Measurements from ENCODE around the gene SEZ6L.

SEZ6L gene

DNA sequence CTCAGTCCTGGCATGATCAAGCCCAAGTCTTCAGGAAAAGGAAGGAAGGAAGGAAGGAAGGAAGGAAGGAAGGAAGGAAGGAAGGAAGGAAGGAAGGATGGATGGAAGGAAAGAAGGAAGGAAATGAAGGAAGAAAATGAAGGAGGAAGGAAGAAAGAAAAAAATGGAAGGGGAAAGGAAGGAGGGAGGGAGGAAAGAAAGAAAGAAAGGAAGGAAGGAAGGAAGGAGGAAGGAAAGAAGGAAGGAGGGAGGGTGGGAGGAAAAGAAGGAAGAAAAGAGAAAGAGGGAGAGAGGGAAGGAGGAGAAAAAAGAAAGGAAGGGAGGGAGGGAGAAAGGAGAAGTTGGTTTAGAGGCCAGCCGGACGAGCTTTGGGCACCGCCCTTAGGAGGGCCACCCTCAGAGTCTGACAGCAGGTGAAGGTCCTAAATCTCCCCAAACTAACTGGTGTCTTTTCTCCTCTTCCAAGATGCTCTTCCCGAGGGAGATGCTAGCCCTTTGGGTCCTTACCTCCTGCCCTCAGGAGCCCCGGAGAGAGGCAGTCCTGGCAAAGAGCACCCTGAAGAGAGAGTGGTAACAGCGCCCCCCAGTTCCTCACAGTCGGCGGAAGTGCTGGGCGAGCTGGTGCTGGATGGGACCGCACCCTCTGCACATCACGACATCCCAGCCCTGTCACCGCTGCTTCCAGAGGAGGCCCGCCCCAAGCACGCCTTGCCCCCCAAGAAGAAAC is 122.8 kb downstream of the SEZ6L start:
- in situ Hi-C loops (cut with HindIII; ENCODE audit: low sequenced_read_pairs), result no loop called here

DNA sequence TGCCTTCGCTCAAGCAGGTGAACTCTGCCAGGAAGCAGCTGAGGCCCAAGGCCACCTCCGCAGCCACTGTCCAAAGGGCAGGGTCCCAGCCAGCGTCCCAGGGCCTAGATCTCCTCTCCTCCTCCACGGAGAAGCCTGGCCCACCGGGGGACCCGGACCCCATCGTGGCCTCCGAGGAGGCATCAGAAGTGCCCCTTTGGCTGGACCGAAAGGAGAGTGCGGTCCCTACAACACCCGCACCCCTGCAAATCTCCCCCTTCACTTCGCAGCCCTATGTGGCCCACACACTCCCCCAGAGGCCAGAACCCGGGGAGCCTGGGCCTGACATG is 123.4 kb downstream of the SEZ6L start:
- in situ Hi-C loops (cut with HindIII; ENCODE audit: low sequenced_read_pairs), result no loop called here

DNA sequence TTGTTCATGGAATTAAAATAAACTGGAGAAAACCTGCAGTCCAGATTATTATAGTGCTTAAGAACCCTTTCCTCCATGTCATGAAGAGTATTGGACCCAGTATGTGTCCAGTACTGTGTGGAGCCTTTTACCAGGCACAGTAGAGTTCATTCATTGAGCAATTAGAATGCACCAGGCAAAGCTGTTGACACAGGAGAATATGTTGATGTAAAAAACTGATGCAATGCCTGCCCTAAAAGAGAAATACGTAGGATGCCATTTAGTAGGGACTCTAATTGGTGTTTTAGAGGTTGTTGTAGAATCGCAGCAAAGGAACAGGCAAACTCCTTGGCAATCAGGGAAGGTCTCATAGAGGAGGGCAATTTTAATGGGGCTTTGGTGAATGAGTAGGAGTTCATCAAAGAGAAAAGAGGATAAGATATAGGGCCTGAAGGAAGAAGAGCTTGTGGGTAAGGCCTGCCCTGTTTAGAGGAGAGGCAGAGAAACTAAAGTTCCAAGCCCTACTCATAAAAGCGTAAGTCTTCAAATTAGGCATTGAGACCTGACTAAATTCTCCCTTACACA is 126.4 kb downstream of the SEZ6L start:
- in situ Hi-C loops (cut with HindIII; ENCODE audit: low sequenced_read_pairs), result no loop called here

DNA sequence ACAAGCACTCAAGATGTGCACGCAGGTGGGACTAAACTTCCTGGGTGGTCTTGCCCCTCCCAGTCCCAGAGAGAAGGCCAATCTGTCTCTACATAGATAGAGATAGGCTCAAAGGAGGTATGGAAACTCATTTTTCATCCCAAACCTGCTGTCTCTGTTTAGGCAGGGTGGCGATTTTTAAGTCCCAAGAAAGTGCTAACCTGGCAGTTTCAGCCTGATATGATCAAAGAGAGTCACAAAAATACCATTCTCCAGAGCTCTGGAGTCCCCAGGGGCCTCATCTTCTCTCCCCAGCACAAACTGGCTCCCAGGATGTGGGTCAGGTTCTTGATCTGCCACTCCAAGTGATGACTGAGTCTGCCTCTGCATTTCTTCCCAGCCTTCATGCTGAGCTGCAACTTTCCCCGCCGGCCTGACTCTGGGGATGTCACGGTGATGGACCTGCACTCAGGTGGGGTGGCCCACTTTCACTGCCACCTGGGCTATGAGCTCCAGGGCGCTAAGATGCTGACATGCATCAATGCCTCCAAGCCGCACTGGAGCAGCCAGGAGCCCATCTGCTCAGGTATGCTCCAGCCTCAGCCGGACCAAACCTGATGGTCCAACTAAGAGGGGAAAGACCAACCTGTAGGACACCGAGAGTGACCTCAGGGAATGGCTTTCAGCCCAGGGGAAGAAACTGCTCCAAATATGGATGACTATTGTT is 129.5 kb downstream of the SEZ6L start:
- in situ Hi-C loops (cut with HindIII; ENCODE audit: low sequenced_read_pairs), result no loop called here

DNA sequence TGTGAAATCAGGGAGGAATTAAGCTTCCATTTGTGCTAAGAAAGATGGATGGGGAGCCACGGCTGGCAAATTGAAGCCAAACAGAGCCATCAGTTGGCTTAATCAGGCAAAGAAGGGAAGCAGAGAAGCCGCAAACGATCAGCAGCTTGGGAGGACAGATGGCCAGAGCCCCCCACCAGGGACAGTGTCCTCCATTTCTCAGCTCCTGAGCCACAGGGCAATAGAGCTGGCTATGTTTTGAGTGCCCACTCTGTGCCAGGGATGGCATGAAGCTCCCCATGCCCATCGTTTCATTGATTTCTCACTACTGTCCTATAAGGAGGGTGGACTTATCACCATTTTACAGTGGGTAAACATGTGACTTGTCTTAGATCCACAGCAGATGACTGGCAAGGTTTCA is 133.5 kb downstream of the SEZ6L start:
- in situ Hi-C loops (cut with HindIII; ENCODE audit: low sequenced_read_pairs), result no loop called here

DNA sequence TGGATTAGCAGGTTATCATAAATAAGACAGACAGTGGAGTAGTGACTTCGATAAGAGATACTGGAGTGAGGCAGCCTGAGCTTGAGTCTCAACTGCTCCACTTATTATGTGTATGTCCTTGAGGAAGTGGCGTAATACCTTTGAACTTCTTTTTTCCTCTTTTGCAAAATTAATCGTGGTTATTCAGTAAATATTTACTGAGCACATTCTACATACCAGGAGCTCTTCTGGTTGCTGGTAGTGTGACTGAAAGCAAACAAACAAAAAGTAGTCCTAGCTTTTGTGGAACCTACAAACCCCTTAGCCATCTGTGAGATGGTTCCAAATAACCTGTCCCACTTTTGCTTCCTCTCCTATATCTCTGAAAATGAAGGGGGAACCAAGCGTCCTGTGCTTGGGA is 134.2 kb downstream of the SEZ6L start:
- in situ Hi-C loops (cut with HindIII; ENCODE audit: low sequenced_read_pairs), result no loop called here

GRCh38 chr22:26304730-26305129 is 135.5 kb downstream of the SEZ6L start:
- in situ Hi-C loops (cut with HindIII; ENCODE audit: low sequenced_read_pairs), result loop anchor here (5.0 kb wide), 1 partner anchor 32 kb away; no protein-coding TSS in a partner anchor

GRCh38 chr22:26308467-26308866 is 139.2 kb downstream of the SEZ6L start:
- in situ Hi-C loops (cut with HindIII; ENCODE audit: low sequenced_read_pairs), result loop anchor here (5.0 kb wide), 1 partner anchor 36 kb away; no protein-coding TSS in a partner anchor

- in situ Hi-C loops (cut with HindIII; ENCODE audit: low sequenced_read_pairs), result no loop called here
Measured at GRCh38 chr22:26310616-26311015, 141.4 kb downstream of the SEZ6L start.

GRCh38 chr22:26313291-26313690 is 144.0 kb downstream of the SEZ6L start:
- in situ Hi-C loops (cut with HindIII; ENCODE audit: low sequenced_read_pairs), result no loop called here

GRCh38 chr22:26314171-26314570 is 144.9 kb downstream of the SEZ6L start:
- in situ Hi-C loops (cut with HindIII; ENCODE audit: low sequenced_read_pairs), result no loop called here

- in situ Hi-C loops (cut with HindIII; ENCODE audit: low sequenced_read_pairs), result no loop called here
Measured at GRCh38 chr22:26314656-26315055, 145.4 kb downstream of the SEZ6L start.

DNA sequence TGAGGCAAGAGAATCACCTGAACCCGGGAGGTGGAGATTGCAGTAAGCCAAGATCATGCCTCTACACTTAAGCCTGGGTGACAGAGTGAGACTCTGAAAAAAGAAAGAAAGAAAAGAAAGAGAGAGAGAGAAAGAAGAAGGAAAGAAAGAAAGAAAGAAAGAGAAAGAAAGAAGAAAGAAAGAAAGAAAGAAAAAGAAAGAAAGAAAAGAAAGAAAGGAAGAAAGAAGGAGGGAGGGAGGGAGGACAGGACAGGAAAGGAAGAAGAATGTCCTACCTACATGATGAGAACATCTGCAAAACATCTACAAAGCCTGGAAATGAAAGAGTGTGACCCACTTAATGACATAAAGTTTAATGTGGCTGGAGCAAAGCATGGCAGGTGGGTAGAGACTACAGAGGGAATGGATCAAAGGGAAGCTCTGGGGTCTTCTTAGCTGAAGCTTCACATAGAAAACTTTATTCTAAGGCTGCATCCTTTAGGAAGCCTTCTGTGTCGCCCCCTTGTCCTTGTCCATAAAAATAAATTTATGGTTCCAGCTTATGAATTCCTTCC is 147.5 kb downstream of the SEZ6L start:
- in situ Hi-C loops (cut with HindIII; ENCODE audit: low sequenced_read_pairs), result no loop called here

- in situ Hi-C loops (cut with HindIII; ENCODE audit: low sequenced_read_pairs), result no loop called here
Measured at GRCh38 chr22:26318975-26319374, 149.7 kb downstream of the SEZ6L start.

- in situ Hi-C loops (cut with HindIII; ENCODE audit: low sequenced_read_pairs), result no loop called here
Measured at GRCh38 chr22:26320447-26320846, 151.2 kb downstream of the SEZ6L start.

GRCh38 chr22:26321469-26321913 is 152.2 kb downstream of the SEZ6L start:
- in situ Hi-C loops (cut with HindIII; ENCODE audit: low sequenced_read_pairs), result no loop called here

- in situ Hi-C loops (cut with HindIII; ENCODE audit: low sequenced_read_pairs), result no loop called here
Measured at GRCh38 chr22:26322179-26322905, 153.1 kb downstream of the SEZ6L start.

DNA sequence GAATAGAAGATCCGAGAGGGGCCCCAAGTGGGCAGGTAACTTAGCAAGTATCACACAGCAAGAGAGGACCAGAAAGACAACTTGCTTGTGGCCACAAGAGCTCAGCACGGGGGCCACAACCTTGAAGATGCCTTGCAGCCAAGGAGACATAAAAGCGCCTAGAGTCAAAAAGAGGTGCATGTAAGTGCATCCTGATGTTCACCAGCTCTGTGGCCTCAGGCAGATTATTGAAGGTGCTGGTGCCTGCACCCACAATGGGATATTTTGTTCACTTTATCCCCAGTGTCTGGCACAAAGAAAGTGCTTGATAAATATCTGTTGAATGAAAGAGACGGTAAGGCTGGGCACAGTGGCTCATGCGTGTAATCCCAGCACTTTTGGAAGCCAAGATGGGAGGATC is 153.8 kb downstream of the SEZ6L start:
- in situ Hi-C loops (cut with HindIII; ENCODE audit: low sequenced_read_pairs), result no loop called here

DNA sequence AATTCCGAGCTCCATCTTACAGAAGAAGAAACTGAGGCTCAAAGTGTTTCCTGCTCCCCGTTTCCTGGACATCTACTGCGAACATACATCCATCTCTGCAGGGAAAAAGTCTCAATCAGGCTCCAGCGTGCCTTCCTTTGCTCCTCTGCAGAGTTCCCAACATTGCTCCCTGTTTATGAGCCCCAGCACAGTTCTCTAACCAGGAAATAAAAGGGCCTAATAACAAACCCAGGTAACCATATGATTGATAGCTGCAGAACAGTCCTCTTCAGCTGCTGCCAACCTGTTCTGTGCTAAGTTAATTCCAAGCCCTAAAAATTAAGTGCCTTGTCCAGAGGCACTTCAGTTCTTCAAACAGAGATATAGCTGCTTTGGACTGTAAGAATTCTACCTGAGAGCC is 154.9 kb downstream of the SEZ6L start:
- in situ Hi-C loops (cut with HindIII; ENCODE audit: low sequenced_read_pairs), result no loop called here

- in situ Hi-C loops (cut with HindIII; ENCODE audit: low sequenced_read_pairs), result no loop called here
Measured at GRCh38 chr22:26325641-26326040, 156.4 kb downstream of the SEZ6L start.

GRCh38 chr22:26326803-26327202 is 157.5 kb downstream of the SEZ6L start:
- in situ Hi-C loops (cut with HindIII; ENCODE audit: low sequenced_read_pairs), result no loop called here

All from endothelial cell of hepatic sinusoid (primary cell).